ENCODE data around the gene TEDC2.
"Not testable (repeated sequence)": the region's sequence is repeated elsewhere in the genome, so short reads cannot be mapped to it uniquely, and the experiment has no call there.

Gene TEDC2

DNA sequence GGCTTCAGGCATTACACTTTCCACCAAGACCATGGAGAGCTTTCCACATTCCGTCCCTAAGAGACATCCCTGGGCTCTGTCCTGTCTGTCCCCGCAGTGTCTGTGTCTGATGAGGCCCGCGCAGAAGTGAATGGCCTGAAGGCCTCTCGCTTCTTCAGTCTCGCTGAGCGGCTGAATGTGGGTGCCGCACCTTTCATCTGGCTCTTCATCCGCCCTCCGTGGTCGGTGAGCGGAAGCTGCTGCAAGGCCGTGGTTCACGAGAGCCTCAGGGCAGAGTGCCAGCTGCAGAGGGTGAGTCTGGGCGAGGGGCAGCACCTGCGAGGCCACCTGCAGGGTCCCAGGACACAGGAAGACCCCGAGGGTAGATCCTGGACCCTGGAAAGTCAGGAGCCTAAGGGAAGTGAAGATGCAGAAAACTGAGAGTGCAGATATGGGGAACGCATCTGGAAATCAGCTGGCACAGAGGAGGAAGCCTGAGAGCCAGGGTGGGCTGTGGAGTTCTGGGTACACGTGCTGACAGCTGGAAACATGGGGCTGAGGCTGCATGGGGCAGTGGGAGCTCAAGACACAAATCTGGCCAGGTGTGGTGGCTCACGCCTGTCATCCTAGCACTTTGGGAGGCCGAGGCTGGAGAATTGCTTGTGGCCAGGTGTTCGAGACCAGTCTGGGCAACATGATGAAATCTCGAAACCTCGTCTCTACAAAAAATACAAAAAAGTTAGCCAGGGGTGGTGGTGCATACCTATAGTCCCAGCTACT is 22.7 kb upstream of the TEDC2 start:
- DNase-seq (ENCODE audit: low spot score) = no peak

DNA sequence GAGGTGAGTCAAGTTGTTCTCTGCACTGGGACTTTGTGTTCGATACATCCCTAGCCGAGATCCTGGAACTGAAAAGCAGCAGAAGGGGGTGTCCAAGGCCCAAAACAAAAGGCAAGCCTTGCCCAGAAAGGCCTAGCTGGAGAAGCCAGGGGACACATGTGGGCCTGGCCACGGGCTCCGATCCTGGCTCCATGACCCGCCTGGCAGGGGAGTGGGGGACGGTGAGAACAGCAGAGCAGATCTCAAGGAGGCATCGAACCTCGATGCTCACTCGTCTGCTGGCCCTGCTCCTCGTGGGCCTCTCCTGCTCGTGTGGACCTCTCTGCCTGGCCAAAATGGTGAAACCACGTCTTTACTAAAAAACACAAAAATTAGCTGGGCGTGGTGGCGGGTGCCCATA is 21.8 kb upstream of the TEDC2 start:
- no peak for DNase-seq (ENCODE audit: low spot score)

- no peak for DNase-seq (ENCODE audit: low spot score)
Observed at GRCh38 chr16:2439598-2439997, 20.3 kb upstream of the TEDC2 start.

GRCh38 chr16:2441143-2441804 is 18.6 kb upstream of the TEDC2 start:
- not testable (repeated sequence) for DNase-seq (ENCODE audit: low spot score)

DNA sequence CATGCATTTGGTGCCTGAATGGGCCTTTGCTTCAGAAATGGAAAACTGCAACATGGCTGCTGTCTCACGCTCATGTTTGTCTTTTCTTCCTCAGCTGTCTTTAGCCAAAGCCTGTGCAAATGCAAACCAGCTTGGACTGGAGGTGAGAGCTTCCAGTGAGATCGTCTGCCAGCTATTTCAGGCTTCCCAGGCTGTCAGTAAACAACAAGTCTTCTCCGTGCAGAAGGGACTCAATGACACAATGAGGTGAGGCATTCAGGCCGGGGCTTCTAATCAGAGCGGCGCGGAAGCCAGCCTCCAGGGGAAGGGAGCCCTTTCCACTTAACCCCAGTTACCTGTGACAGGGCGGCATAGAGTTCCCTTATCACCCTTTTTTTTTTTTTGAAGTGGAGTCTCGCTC is 16.4 kb upstream of the TEDC2 start:
- DNase-seq (ENCODE audit: low spot score) = no peak

DNA sequence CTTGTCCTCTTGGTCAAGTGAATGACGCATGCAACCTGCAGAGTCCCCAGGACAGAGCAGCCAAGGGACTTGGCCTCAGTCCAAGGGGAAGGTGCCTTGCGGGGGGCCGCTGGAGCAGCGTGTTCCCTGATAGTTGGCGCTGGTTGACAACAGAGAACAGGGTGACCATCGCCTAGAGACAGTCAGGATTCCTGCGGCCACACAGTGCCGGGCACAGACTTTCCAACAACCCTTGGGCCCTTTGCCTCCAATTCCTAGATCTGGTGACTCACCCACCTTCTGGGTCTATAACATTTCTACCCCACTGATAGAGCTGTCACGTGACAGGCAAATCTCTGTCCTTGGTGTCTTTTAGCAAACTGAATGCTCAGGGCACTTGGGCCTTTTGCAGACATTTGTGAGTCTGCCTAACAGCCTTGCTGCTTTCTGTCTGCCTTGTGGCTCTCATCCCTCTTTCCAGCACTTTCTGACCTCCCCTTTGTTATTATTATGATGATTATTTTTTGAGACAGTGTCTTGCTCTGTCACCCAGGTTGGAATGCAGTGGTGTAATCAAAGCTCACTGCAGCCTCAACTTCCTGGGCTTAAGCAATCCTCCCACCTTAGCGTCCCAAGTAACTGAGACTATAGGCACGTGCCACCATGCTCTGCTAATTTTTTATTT is 11.9 kb upstream of the TEDC2 start:
- DNase-seq (ENCODE audit: low spot score) = peak; percentile 47

- DNase-seq (ENCODE audit: low spot score) = no peak
Observed at GRCh38 chr16:2449118-2449517, 10.8 kb upstream of the TEDC2 start.

DNA sequence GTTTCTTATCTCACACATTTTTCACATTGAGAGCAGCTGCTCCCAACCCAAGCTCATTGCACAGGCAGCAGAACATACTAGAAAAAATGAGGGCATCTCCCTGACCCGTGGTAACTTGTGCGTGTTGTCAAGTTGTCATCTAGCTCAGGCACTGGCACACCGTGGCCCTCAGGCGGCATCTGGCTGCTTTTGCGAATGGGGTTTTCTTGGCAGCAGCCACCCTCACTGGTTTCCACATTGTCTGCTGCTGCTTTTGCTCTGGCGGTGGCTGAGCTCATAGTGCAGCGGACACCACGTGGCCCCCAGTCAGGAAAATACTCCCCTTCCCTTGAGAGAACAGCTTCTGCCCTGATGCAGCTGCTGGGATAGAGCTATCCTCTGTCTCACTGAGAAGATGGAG is 9.4 kb upstream of the TEDC2 start:
- no peak for DNase-seq (ENCODE audit: low spot score)

- no peak for DNase-seq (ENCODE audit: low spot score)
Observed at GRCh38 chr16:2450975-2451381, 8.9 kb upstream of the TEDC2 start.

DNA sequence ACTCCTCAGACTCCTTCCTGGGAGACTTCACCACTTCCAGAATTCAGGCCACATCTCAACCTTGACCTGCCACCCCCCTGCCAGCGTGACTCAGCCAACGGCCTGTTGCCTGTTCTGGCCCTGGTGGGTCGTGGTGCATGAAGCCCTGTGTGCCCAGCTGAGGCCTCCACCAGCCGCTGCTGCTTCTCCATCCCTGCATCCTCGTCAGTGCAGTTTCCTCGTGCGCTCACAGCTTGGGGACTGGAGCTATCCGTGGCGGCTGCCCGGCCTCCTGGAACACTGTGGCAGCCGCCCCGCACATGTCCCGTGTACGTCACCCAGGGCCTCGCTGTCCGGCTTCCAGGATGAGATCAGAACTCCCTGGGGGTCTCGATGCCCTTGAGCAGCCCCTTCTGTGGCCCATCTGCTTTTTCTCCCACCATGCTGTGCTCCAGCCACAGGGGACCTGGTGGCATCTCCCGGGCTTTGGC is 8.0 kb upstream of the TEDC2 start:
- no peak for DNase-seq (ENCODE audit: low spot score)

- no peak for DNase-seq (ENCODE audit: low spot score)
Observed at GRCh38 chr16:2452650-2453049, 7.3 kb upstream of the TEDC2 start.

DNA sequence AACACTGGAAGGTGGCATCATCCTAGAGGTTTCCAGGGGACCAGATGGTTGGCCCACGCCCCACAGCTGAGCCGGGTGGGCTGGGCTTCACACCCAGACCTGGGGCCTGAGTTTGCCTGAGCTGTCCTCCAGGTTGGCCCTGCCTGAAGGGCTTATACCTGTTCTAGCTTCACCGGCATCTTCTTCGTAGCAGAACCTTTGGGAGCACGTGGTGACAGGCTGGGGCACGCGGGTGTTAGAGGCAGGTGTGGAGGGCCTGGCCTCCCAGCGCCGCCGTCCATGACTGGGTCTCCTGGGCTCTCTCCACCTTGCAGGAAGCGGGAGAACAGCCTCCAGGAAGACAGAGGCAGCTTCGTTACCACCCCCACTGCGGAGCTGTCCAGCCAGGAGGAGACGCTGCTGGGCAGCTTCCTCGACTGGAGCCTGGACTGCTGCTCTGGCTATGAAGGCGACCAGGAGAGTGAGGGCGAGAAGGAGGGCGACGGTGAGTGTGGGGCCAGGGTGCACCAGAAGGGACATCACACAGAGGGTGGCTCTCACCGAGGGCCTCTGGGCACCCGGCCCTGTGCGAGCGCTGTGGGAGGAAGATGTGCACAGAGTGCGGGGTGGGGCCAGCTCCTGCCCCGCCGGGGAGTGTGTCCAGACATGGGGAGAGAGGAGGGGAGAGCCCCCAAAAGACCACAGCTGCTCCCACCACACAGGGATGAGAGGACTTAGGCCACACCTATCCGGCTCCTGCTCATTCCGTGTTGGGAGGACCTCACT is 4.6 kb upstream of the TEDC2 start:
- DNase-seq (ENCODE audit: low spot score) = no peak

GRCh38 chr16:2456551-2457153 is 3.3 kb upstream of the TEDC2 start:
- no peak for DNase-seq (ENCODE audit: low spot score)

- DNase-seq (ENCODE audit: low spot score) = no peak
Observed at GRCh38 chr16:2457267-2457666, 2.6 kb upstream of the TEDC2 start.

- DNase-seq (ENCODE audit: low spot score) = no peak
Observed at GRCh38 chr16:2457946-2458345, 2.0 kb upstream of the TEDC2 start.

DNA sequence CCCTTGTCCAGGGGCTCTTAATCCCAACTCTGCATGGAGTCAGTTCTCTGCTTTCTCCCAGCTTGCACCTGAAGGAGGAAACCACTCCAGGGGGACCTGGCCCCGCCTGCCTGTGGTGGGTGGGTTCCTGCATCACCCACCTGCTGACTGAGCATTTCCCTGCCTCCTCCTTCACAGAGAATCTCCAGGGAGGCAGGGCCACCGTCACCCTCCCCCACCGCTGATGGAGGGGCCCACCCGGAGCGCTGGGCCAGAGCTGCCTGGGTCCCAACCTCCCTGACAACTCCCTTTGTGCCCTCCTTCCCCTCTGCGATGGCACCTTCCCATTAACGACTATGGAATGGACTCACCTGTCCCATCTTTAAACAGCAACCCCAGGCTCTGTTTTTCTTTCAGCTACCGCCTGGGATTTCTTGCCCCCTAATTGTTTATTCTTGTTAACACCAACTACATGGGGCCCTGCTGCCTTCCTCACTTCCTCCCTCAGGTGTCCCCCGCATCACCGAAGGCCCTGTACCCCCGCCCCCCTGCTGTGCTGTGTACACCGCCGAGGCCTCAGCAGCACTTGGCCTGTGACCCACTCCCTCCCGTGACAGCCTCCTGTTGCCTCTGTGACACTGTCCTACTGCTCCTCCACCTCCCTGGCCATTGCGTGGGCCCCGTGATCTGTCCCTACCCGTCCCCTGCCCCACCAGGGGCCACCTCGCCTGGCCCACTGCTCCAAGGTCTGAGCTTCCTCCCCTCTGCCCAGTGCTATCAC is 842 bp upstream of the TEDC2 start:
- no peak for DNase-seq (ENCODE audit: low spot score)

DNA sequence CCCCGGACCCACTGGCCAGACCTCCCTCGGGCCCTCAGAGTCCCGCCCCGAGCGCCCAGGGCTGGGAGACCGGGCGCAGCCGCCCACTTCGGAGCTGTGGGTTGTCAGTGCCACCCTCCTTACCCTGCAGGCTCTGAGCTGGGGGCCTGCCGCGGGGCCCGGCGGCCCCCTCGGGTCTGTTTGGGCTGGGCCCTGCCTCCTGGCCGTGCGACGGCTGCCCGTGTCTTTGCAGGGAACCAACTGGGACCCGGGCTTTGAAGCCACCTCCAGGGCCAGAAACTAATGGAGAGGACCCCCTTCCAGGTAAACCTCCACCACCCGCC is 443 bp downstream of the TEDC2 start:
- DNase-seq (ENCODE audit: low spot score) = no peak

GRCh38 chr16:2460916-2461315 is 1.0 kb downstream of the TEDC2 start:
- DNase-seq (ENCODE audit: low spot score) = no peak

DNA sequence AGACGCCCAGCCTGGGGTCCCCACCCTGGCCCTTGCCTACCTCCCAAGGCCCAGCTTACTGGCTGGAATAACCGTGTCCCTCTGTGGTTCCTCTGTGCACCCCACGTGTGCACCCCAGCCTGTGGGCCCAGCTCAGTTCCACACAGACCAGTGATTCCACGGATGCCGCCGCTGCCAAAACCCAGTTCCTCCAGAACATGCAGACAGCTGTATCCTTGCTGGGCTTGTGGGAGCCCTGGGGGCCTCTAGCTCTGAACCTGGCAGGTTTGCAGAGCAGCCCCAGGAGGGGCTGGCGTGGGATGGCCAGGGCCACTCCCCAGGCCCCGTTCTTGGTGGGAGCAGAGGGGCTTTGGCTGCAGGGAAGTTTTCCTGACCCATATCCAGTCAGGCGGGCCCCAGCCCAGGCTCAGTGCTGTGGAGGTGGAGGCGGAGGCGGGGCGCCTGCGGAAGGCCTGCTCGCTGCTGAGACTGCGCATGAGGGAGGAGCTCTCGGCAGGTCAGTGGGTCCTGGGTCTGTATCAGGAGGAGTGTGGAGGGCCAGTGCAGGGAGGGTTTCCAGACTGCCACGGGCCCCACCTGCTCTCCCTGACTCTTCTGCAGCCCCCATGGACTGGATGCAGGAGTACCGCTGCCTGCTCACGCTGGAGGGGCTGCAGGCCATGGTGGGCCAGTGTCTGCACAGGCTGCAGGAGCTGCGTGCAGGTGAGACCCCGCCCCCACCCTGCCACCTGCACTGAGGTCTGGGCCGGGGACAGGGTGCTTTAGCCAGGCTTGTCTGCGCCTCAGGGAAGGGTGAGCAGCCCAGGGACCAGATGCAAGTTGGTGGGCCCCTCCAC is 2.3 kb downstream of the TEDC2 start:
- no peak for DNase-seq (ENCODE audit: low spot score)

DNA sequence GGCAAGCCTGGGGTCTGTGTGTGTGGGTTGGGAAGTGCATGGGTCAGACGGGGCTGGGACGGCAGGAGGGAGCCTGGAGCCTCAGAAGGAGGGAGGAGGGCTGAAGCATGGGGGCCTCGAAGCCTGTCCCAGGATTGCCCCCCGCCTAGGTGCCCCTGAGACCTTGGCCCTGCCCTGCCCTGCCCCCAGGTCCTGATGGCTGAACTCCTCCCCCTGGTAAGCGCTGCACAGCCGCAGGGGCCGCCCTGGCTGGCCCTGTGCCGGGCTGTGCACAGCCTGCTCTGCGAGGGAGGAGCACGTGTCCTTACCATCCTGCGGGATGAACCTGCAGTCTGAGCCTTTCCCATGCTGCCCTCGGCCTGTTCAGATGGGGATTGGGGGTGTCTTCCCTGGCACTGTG is 4.4 kb downstream of the TEDC2 start:
- DNase-seq (ENCODE audit: low spot score) = no peak
